Kidney glomerular epithelial cell (primary cell): ENCODE results near the gene TNFRSF14.
"Not testable (repeated sequence)": the region's sequence is repeated elsewhere in the genome, so short reads cannot be mapped to it uniquely, and the experiment has no call there.

Experiments used
- DNase-seq: peaks from one replicate; lab custom pipeline; 2025; lab: John Stamatoyannopoulos, UW

TNFRSF14 gene

GRCh38 chr1:2539312-2539907, 16.8 kb upstream of the TNFRSF14 start:
- DNase-seq = no peak

- DNase-seq = no peak
These were observed 15.2 kb upstream of the TNFRSF14 start for GRCh38 chr1:2540816-2541492.

GRCh38 chr1:2541619-2542245, 14.4 kb upstream of the TNFRSF14 start:
- DNase-seq = no peak

GRCh38 chr1:2542246-2542915, 13.8 kb upstream of the TNFRSF14 start:
- no peak for DNase-seq

- DNase-seq = no peak
These were observed 12.6 kb upstream of the TNFRSF14 start for GRCh38 chr1:2543543-2544092.

- no peak for DNase-seq
These were observed 11.9 kb upstream of the TNFRSF14 start for GRCh38 chr1:2544093-2544874.

- no peak for DNase-seq
These were observed 11.1 kb upstream of the TNFRSF14 start for GRCh38 chr1:2544875-2545640.

- peak; percentile 28 for DNase-seq
These were observed 10.2 kb upstream of the TNFRSF14 start for GRCh38 chr1:2545754-2546514.

- DNase-seq = peak; percentile 61
These were observed 9.5 kb upstream of the TNFRSF14 start for GRCh38 chr1:2546515-2547209.

GRCh38 chr1:2547210-2548067, 8.7 kb upstream of the TNFRSF14 start:
- DNase-seq = no peak

GRCh38 chr1:2548068-2548589, 8.0 kb upstream of the TNFRSF14 start:
- DNase-seq = peak; percentile 36

GRCh38 chr1:2549367-2550029, 6.7 kb upstream of the TNFRSF14 start:
- not testable (repeated sequence) for DNase-seq

GRCh38 chr1:2550309-2550861, 5.8 kb upstream of the TNFRSF14 start:
- DNase-seq = not testable (repeated sequence)

- not testable (repeated sequence) for DNase-seq
These were observed 4.6 kb upstream of the TNFRSF14 start for GRCh38 chr1:2551544-2551943.

GRCh38 chr1:2552189-2552588, 4.0 kb upstream of the TNFRSF14 start:
- no peak for DNase-seq

- not testable (repeated sequence) for DNase-seq
These were observed 3.1 kb upstream of the TNFRSF14 start for GRCh38 chr1:2553076-2553475.

GRCh38 chr1:2553871-2554620, 2.1 kb upstream of the TNFRSF14 start:
- DNase-seq = no peak
